Panc1 (cell line): ENCODE measurements around the gene UGGT1. TPM values are rescaled to one million over a fixed set of nuclear protein-coding genes. Genes with fewer than 3 reads are reported as not detected.

Experiments used
- ATAC-seq: fragments of 200-7000 bp; cut with Tn5 transposase; 2 replicates; pipeline ENCODE4 v1.9.1; 2020; ENCODE audit warnings: mild to moderate bottlenecking, moderate library complexity
- BruUV-seq: library from RNA; stranded (reverse); fragments of 400-500 nt; replicated peaks from 2 replicates; lab custom pipeline; 2021; lab: Mats Ljungman, UMichigan
- CTCF ChIA-PET: fragments of 300-600 bp; sonication (Branson Sonifier 250); formaldehyde crosslinking; loops from one replicate; lab custom pipeline; 2022; ENCODE audit warnings: antibody characterized with exemption; lab: Charles Lee
- POLR2A ChIA-PET: fragments of 300-600 bp; sonication (Branson Sonifier 250); formaldehyde crosslinking; loops from one replicate; lab custom pipeline; 2022; ENCODE audit warnings: antibody characterized with exemption; lab: Charles Lee
- DNase-seq: peaks from one replicate; pipeline ENCODE4 v3.0.0-alpha.2; 2010; ENCODE audit warnings: low read depth, low spot score
- H3K27ac ChIP-seq: 2 replicates; pipeline ENCODE4 v1.5.1; 2011; ENCODE audit warnings: mild to moderate bottlenecking, low read length, inconsistent platforms
- H3K27me3 ChIP-seq: fragments of 200-500 bp; sonication (Bioruptor generic); 2 replicates; pipeline ENCODE4 v1.6.0; 2014; ENCODE audit warnings: low read length, inconsistent platforms; ENCODE audit not compliant: control insufficient read depth, insufficient read depth
- H3K36me3 ChIP-seq: fragments of 200-500 bp; sonication (Bioruptor generic); 2 replicates; pipeline ENCODE4 v1.5.1; 2014; ENCODE audit warnings: inconsistent platforms, mild to moderate bottlenecking, low read length, moderate library complexity; ENCODE audit not compliant: control insufficient read depth, insufficient read depth
- H3K4me1 ChIP-seq: 2 replicates; pipeline ENCODE4 v1.5.1; 2011; ENCODE audit warnings: inconsistent platforms, mild to moderate bottlenecking, low read length, moderate library complexity; ENCODE audit not compliant: control insufficient read depth, insufficient read depth
- H3K4me3 ChIP-seq, 2 experiments: 2 replicates each; pipeline ENCODE4 v1.5.1; 2011 to 2012; ENCODE audit warnings: low read depth in 2 of 2, low read length in 2 of 2, mild to moderate bottlenecking in 2 of 2, inconsistent platforms in 1 of 2, moderate library complexity in 1 of 2
- H3K9me3 ChIP-seq: fragments of 200-500 bp; sonication (Bioruptor generic); 2 replicates; pipeline ENCODE4 v1.5.1; 2014; ENCODE audit warnings: low read depth, mild to moderate bottlenecking, inconsistent platforms, low read length, moderate library complexity; ENCODE audit not compliant: control insufficient read depth, insufficient read depth
- CTCF ChIP-seq: fragments of 450-650 bp; IDR thresholded peaks from 2 replicates; pipeline ENCODE4 v1.5.1; 2017; ENCODE audit warnings: mild to moderate bottlenecking
- POLR2AphosphoS5 ChIP-seq: IDR thresholded peaks from 2 replicates; pipeline ENCODE4 v1.6.1; 2012; ENCODE audit warnings: mild to moderate bottlenecking, low read depth, low read length, moderate library complexity
- REST ChIP-seq, 2 experiments: IDR thresholded peaks; 2 replicates each; pipeline ENCODE4 v1.6.1; 2011 to 2012; ENCODE audit warnings: low read depth in 2 of 2, control low read depth in 1 of 2, low read length in 1 of 2, mild to moderate bottlenecking in 1 of 2, moderate library complexity in 1 of 2; ENCODE audit not compliant: insufficient read depth in 1 of 2
- SIN3A ChIP-seq: IDR thresholded peaks from 2 replicates; pipeline ENCODE4 v1.6.1; 2012; ENCODE audit warnings: low read depth, mild to moderate bottlenecking, low read length, moderate library complexity, borderline replicate concordance; ENCODE audit not compliant: insufficient read depth
- TCF7L2 ChIP-seq: IDR thresholded peaks from 2 replicates; pipeline ENCODE4 v1.6.1; 2011; ENCODE audit warnings: mild to moderate bottlenecking, low read depth, low read length, inconsistent platforms
- in situ Hi-C: cut with HindIII; loops from 2 replicates; pipeline ENCODE4 v1.10.0; 2016; ENCODE audit warnings: low sequenced_read_pairs, low pct_unique_long_range_greater_than_20kb
- intact Hi-C: fragments of 100-400 bp; cut with micrococcal nuclease; formaldehyde crosslinking; loops from one replicate; pipeline ENCODE4 v1.10.0; 2022; ENCODE audit not compliant: unreplicated experiment
- total RNA-seq: library from RNA; stranded (reverse); gene quantifications from one replicate; pipeline ENCODE4 v1.2.1, GENCODE V29; 2021; ENCODE audit not compliant: unreplicated experiment

UGGT1 gene
- total RNA-seq, 1 experiment from 2014 or later, result 64.2 TPM

GRCh38 chr2:128137094-128137616 lies 46.2 kb downstream of the UGGT1 start:
- Histone ChIP-seq H3K4me1 (no peaks in the 10 kb centered on the region), H3K27me3 (no peaks in the 10 kb centered on the region), H3K9me3 (no peaks in the 10 kb centered on the region), H3K4me3 (no peak overlapping the region), H3K27ac (no peak overlapping the region), H3K36me3 (peaks cover 24% of the 10 kb centered on the region)
- intact Hi-C loops, result no loop called here
- ChIA-PET POLR2A (no interaction called here), CTCF (no interaction called here)
- ATAC-seq, result no peak
- in situ Hi-C loops, result no loop called here
- no peak for DNase-seq
- BruUV-seq, result no TSS peak
- no peak for TF ChIP-seq REST (IDR thresholded peaks at IDR 0.05; ENCODE audit: insufficient read depth in 1 of 2, low read depth in 2 of 2, low read length in 1 of 2)
- TF ChIP-seq POLR2AphosphoS5, result no peak
- TF ChIP-seq TCF7L2, result no peak
- no peak for TF ChIP-seq SIN3A

- Histone ChIP-seq H3K9me3 (no peaks in the 10 kb centered on the region), H3K4me3 (no peak overlapping the region), H3K27me3 (no peaks in the 10 kb centered on the region), H3K27ac (no peak overlapping the region), H3K36me3 (peaks cover 22% of the 10 kb centered on the region), H3K4me1 (no peaks in the 10 kb centered on the region)
- intact Hi-C loops (no loop called here), in situ Hi-C loops (no loop called here)
- no peak for TF ChIP-seq CTCF
- no peak for TF ChIP-seq SIN3A
- no peak for TF ChIP-seq POLR2AphosphoS5
- no peak for TF ChIP-seq TCF7L2
- no peak for TF ChIP-seq REST (IDR thresholded peaks at IDR 0.05; ENCODE audit: insufficient read depth in 1 of 2, low read depth in 2 of 2, low read length in 1 of 2)
- ChIA-PET CTCF (no interaction called here), POLR2A (no interaction called here)
- DNase-seq (no peak), ATAC-seq (no peak)
- BruUV-seq, result no TSS peak
These were observed 48.6 kb downstream of the UGGT1 start for GRCh38 chr2:128139624-128140023.
